ENCODE measurements around the gene MMP14. TPM values are rescaled to one million over a fixed set of nuclear protein-coding genes. Genes with fewer than 3 reads are reported as not detected.
A peak's percentile ranks its signal among the peaks of the same experiment; 100 is the strongest.

Gene MMP14
- total RNA-seq, 2 experiments from 2014 or later = 2.6 to 2.9 TPM

- Mint-ChIP-seq H3K9me3 (no peaks in the 10 kb centered on the region), H3K4me3 (peak overlapping the region; percentile 89), H3K27me3 (peaks cover 28% of the 10 kb centered on the region), H3K36me3 (ENCODE audit: low read depth) (peaks cover 28% of the 10 kb centered on the region), H3K27ac (peak overlapping the region; percentile 18), H3K4me1 (ENCODE audit: low read depth) (peaks cover 16% of the 10 kb centered on the region)
- H3K4me3 ChIP-seq (ENCODE audit: low read length) = peak overlapping the region; percentile 54
- peaks cover 21% of the 10 kb centered on the region for H3K4me1 ChIP-seq (ENCODE audit: insufficient read depth, low read length)
- TF ChIP-seq CTCF (IDR thresholded peaks at IDR 0.05) = no peak
- H3K27ac ChIP-seq (ENCODE audit: low read depth in 1 of 2, low read length in 2 of 2) = no peak overlapping the region
- peak in 3 of 14 experiments; percentile 39 to 41 (median 39) for DNase-seq
- peaks cover 0 to 14% of the 10 kb centered on the region in 2 experiments for H3K9me3 ChIP-seq (ENCODE audit: control insufficient read depth in 1 of 2, insufficient read depth in 1 of 2, low read length in 2 of 2)
- H3K36me3 ChIP-seq (ENCODE audit: insufficient read depth, low read length) = peaks cover 23% of the 10 kb centered on the region
- ChIA-PET POLR2A (interaction anchor here (1.0 to 2.5 kb wide), 4 partner anchors 16 to 484 kb away, joined by 4 to 11 read pairs (median 6); partner anchors contain the start of genes LRP10, OXA1L and PABPN1), CTCF (interaction anchor here (1.1 to 1.9 kb wide), 2 partner anchors 14 to 16 kb away, joined by 3 to 8 read pairs; no protein-coding TSS in a partner anchor)
- H3K27me3 ChIP-seq (ENCODE audit: control insufficient read depth in 1 of 2, insufficient read depth in 2 of 2, low read length in 2 of 2) = peaks cover 23 to 24% of the 10 kb centered on the region in 2 experiments
- ATAC-seq (ENCODE audit: poor library complexity) = peak; percentile 39
- intact Hi-C loops (cut with DNase I, micrococcal nuclease) = no loop called here
These were observed 847 bp downstream of the MMP14 start for GRCh38 chr14:22837114-22837749.

GRCh38 chr14:22837750-22838538 is 1.6 kb downstream of the MMP14 start:
- TF ChIP-seq CTCF (IDR thresholded peaks at IDR 0.05) = no peak
- ChIA-PET POLR2A (interaction anchor here (1.0 to 2.5 kb wide), 5 partner anchors 8 to 483 kb away, joined by 4 to 11 read pairs (median 5); partner anchors contain the start of genes LRP10, MRPL52, OXA1L and PABPN1), CTCF (interaction anchor here (1.1 to 1.9 kb wide), 2 partner anchors 15 kb away, joined by 3 to 8 read pairs; no protein-coding TSS in a partner anchor)
- intact Hi-C loops (cut with DNase I, micrococcal nuclease) = no loop called here
- Histone ChIP-seq H3K27ac (ENCODE audit: low read depth in 1 of 2, low read length in 2 of 2) (no peak overlapping the region), H3K27me3 (ENCODE audit: control insufficient read depth in 1 of 2, insufficient read depth in 2 of 2, low read length in 2 of 2) (peaks cover 23 to 24% of the 10 kb centered on the region in 2 experiments), H3K36me3 (ENCODE audit: insufficient read depth, low read length) (peaks cover 23% of the 10 kb centered on the region), H3K4me1 (ENCODE audit: insufficient read depth, low read length) (peaks cover 21% of the 10 kb centered on the region), H3K9me3 (ENCODE audit: control insufficient read depth in 1 of 2, insufficient read depth in 1 of 2, low read length in 2 of 2) (peaks cover 0 to 14% of the 10 kb centered on the region in 2 experiments), H3K4me3 (ENCODE audit: low read length) (peak overlapping the region; percentile 54)
- no peak for DNase-seq
- Mint-ChIP-seq H3K27me3 (peaks cover 28% of the 10 kb centered on the region), H3K4me1 (ENCODE audit: low read depth) (peaks cover 16% of the 10 kb centered on the region), H3K36me3 (ENCODE audit: low read depth) (peaks cover 28% of the 10 kb centered on the region), H3K27ac (no peak overlapping the region), H3K4me3 (peak overlapping the region; percentile 34), H3K9me3 (no peaks in the 10 kb centered on the region)
- no peak for ATAC-seq (ENCODE audit: poor library complexity)

GRCh38 chr14:22838631-22839041 is 2.3 kb downstream of the MMP14 start:
- Histone ChIP-seq H3K27ac (ENCODE audit: low read depth in 1 of 2, low read length in 2 of 2) (no peak overlapping the region), H3K4me1 (ENCODE audit: insufficient read depth, low read length) (peaks cover 21% of the 10 kb centered on the region), H3K9me3 (ENCODE audit: control insufficient read depth in 1 of 2, insufficient read depth in 1 of 2, low read length in 2 of 2) (peaks cover 0 to 14% of the 10 kb centered on the region in 2 experiments), H3K27me3 (ENCODE audit: control insufficient read depth in 1 of 2, insufficient read depth in 2 of 2, low read length in 2 of 2) (peaks cover 23 to 24% of the 10 kb centered on the region in 2 experiments), H3K4me3 (ENCODE audit: low read length) (no peak overlapping the region), H3K36me3 (ENCODE audit: insufficient read depth, low read length) (peaks cover 17% of the 10 kb centered on the region)
- H3K4me3 Mint-ChIP-seq = no peak overlapping the region
- ATAC-seq (ENCODE audit: poor library complexity) (no peak), DNase-seq (no peak)
- intact Hi-C loops (cut with DNase I, micrococcal nuclease) = no loop called here
- H3K9me3 Mint-ChIP-seq = no peaks in the 10 kb centered on the region
- H3K27ac Mint-ChIP-seq = no peak overlapping the region
- ChIA-PET POLR2A (interaction anchor here (1.3 to 2.5 kb wide), 2 partner anchors 9 to 14 kb away, joined by 4 to 11 read pairs; partner anchors contain the start of gene MRPL52), CTCF (no interaction called here)
- no peak for TF ChIP-seq CTCF (IDR thresholded peaks at IDR 0.05)
- peaks cover 33% of the 10 kb centered on the region for H3K27me3 Mint-ChIP-seq
- H3K36me3 Mint-ChIP-seq (ENCODE audit: low read depth) = peaks cover 23% of the 10 kb centered on the region
- peaks cover 16% of the 10 kb centered on the region for H3K4me1 Mint-ChIP-seq (ENCODE audit: low read depth)
